Lower lobe of right lung (tissue), 2 donors: ENCODE measurements around the gene SCOC. TPM values are rescaled to one million over a fixed set of nuclear protein-coding genes. Genes with fewer than 3 reads are reported as not detected.
A peak's percentile ranks its signal among the peaks of the same experiment; 100 is the strongest.

Experiments used
- ATAC-seq, 2 donors: fragments of 200-7000 bp; cut with Tn5 transposase; one replicate each; pipeline ENCODE4 v1.9.1; 2020 to 2022; ENCODE audit warnings: mild to moderate bottlenecking in 2 of 2, moderate library complexity in 2 of 2
- DNase-seq: peaks from one replicate; pipeline ENCODE4 v3.0.0-alpha.2; 2020
- H3K27ac ChIP-seq: fragments of 200-600 bp; one replicate; pipeline ENCODE4 v1.8.0; 2022
- H3K27me3 ChIP-seq: fragments of 200-600 bp; one replicate; pipeline ENCODE4 v1.8.0; 2022; ENCODE audit warnings: low read depth
- H3K36me3 ChIP-seq: fragments of 200-600 bp; one replicate; pipeline ENCODE4 v1.8.0; 2022; ENCODE audit warnings: mild to moderate bottlenecking
- H3K4me1 ChIP-seq: fragments of 200-600 bp; one replicate; pipeline ENCODE4 v1.8.0; 2022
- H3K4me3 ChIP-seq: fragments of 200-600 bp; one replicate; pipeline ENCODE4 v1.8.0; 2022; ENCODE audit warnings: mild to moderate bottlenecking
- H3K9me3 ChIP-seq: fragments of 200-600 bp; one replicate; pipeline ENCODE4 v1.8.0; 2022
- CTCF ChIP-seq: fragments of 200-600 bp; IDR thresholded peaks from one replicate; pipeline ENCODE4 v1.8.0; 2022; ENCODE audit warnings: antibody characterized with exemption, mild to moderate bottlenecking
- intact Hi-C: fragments of 100-400 bp; cut with DNase I; formaldehyde crosslinking; loops from one replicate; pipeline ENCODE4 v1.11.0; 2022
- long read RNA-seq: library from polyadenylated mRNA; unstranded; transcript quantifications from one replicate; pipeline ENCODE4 v2.0.0, GENCODE V29; 2021
- total RNA-seq: library from RNA; stranded (reverse); fragmentation: NEBNext Ultra II Directional; extraction: Animal tissue kit (Norgen Biotek cat#: 25700); gene quantifications from one replicate; pipeline ENCODE4 v1.2.1, GENCODE V29; 2021
- donor health status: DM: no; HTN: yes; CAD: no; lungs with severe emphysema.

SCOC gene
- total RNA-seq = 38.4 TPM
- long read RNA-seq, transcript SCOC-203 (4 exons, 1,999 nt) = minor isoform, 5 of 98 reads
- long read RNA-seq, transcript SCOC-207 (3 exons, 1,838 nt) = minor isoform, 5 of 98 reads
- long read RNA-seq, transcript SCOC-211 (4 exons, 1,959 nt) = major isoform, 84 of 98 reads
- long read RNA-seq, partial matches to known transcripts = 1 of 98 reads
- long read RNA-seq, other reads (novel, unspliced or antisense) = 2 of 98 reads

DNA sequence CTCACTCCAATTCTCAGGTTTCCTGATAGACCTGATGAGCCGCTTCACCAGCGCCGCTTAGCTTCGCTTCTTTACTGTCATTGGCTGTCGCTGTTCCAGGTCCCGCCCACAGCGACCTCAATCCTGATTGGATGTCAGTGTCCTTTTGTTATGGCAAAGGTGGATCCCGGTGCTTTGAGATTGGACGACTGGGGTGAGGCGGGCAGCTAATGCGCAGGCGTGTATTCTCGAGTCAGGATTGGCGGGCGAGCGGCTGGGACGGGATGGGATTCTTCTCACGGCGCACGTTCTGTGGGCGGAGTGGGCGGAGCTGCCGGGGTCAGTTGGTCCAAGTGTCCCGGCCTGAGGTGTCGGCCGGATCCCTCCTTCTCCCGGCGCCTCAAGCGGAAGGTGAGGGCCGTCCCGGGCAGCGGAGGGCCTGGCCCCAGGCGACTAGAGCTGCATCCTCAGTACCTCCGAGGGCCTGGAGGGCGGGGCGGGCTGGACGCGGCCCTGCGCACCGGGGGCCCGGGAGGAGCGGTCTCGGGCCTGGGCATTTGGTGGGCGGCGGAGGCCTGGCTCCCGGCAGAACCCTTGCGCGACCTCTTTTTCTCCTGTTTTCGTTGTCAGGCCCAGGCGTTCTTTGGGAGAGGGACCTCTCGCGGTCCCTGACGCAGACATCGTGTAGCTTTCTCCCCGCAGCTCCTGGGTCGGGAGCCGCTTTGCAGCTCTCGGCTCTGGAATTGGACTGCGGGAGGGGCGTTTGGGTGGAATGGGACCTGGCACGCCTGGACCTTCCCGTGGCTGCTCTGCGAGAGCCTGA is at the start of gene SCOC:
TSS of gene SCOC (plus strand) at position 319 of the 802 bp plus-strand sequence. CDS start 5,525 bp downstream, outside the sequence.
- ATAC-seq (peak; percentile 99), DNase-seq (peak; percentile 99)
- Histone ChIP-seq H3K4me3 (peak within 1 kb of the TSS; percentile 91), H3K36me3 (no peaks in the 10 kb centered on the region), H3K4me1 (peaks cover 31% of the 10 kb centered on the region), H3K9me3 (no peaks in the 10 kb centered on the region), H3K27me3 (no peaks in the 10 kb centered on the region), H3K27ac (peak within 1 kb of the TSS; percentile 85)
- intact Hi-C loops = no loop called here
- no peak for TF ChIP-seq CTCF

GRCh38 chr4:140326395-140326993 is 47.0 kb upstream of the SCOC start:
- Histone ChIP-seq H3K36me3 (no peaks in the 10 kb centered on the region), H3K4me1 (no peaks in the 10 kb centered on the region), H3K4me3 (no peak overlapping the region), H3K9me3 (no peaks in the 10 kb centered on the region), H3K27me3 (no peaks in the 10 kb centered on the region), H3K27ac (no peak overlapping the region)
- ATAC-seq = peak; percentile 76 to 82
- intact Hi-C loops = no loop called here
- peak; percentile 64 for TF ChIP-seq CTCF
- no peak for DNase-seq

DNA sequence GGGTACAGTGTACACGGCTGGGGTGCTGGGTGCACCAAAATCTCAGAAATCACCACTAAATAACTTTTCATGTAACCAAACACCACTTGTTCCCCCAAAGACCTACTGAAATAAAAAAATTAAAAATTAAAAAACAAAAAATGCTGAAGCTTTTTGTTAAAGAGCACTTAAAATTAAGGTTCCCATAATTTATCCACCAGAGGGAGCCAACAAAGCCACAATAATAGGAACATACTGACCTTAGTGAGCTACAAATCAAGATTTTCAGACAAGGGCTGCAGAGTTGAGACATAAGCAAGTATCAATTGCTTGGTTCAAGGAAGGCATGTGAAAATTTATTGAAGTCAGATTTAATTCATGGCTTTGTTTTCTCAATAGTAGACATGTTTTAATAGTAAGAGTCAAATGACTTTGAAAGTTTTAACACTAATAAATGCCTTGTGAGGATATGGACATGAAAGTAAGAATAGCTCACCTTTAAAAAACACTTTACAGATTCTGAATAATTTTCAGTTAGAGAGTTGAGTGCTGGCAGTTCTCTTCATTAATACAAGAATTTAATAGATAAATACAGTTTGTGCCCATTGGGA is 43.0 kb upstream of the SCOC start:
- DNase-seq = no peak
- peak; percentile 52 for TF ChIP-seq CTCF
- H3K27me3 ChIP-seq = no peaks in the 10 kb centered on the region
- no peaks in the 10 kb centered on the region for H3K4me1 ChIP-seq
- intact Hi-C loops = no loop called here
- H3K27ac ChIP-seq = no peak overlapping the region
- peak in 1 of 2 donors; percentile 49 for ATAC-seq
- no peaks in the 10 kb centered on the region for H3K36me3 ChIP-seq
- H3K9me3 ChIP-seq = no peaks in the 10 kb centered on the region
- H3K4me3 ChIP-seq = no peak overlapping the region

DNA sequence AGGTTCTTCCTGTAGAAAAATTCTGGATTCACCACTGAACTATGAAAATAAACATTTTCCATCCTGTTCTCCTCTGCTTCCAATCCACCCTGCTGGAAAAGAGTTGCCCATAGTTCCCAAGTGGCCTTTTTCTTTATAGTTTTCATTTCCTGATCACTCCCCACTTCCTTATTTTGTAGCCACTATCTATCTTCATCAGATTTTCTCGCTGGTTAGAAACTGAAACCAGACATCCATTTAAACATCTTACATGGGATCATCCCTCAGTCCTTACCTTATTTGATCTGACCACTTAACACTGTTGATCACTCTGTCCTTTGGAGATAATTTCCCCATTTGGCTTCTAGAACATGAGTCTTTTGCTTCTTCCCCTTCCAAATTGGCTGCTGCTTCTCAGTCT is 42.2 kb upstream of the SCOC start:
- H3K4me3 ChIP-seq = no peak overlapping the region
- H3K36me3 ChIP-seq = no peaks in the 10 kb centered on the region
- no peak for ATAC-seq
- H3K27ac ChIP-seq = no peak overlapping the region
- H3K9me3 ChIP-seq = no peaks in the 10 kb centered on the region
- H3K4me1 ChIP-seq = no peaks in the 10 kb centered on the region
- H3K27me3 ChIP-seq = no peaks in the 10 kb centered on the region
- DNase-seq = no peak
- intact Hi-C loops = no loop called here
- TF ChIP-seq CTCF = no peak

DNA sequence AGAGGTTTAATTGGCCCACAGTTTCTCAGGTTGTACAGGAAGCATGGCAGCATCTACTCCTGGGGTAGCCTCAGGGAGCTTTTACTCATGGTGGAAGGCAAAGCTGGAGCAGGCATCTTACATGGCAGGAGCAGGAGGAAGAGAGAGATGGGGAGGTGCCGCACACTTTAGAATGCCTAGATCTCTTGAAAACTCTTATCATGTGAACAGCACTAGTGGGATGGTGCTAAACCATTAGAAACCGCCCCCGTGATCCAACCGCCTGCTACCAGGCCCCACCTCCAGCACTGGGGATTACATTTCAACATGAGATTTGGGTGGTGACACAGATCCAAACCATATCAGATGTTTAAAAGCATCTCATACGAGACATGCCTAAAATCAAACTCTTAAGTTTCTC is 41.6 kb upstream of the SCOC start:
- H3K27me3 ChIP-seq = no peaks in the 10 kb centered on the region
- no peak overlapping the region for H3K27ac ChIP-seq
- H3K36me3 ChIP-seq = no peaks in the 10 kb centered on the region
- no peaks in the 10 kb centered on the region for H3K9me3 ChIP-seq
- no peak for TF ChIP-seq CTCF
- H3K4me1 ChIP-seq = no peaks in the 10 kb centered on the region
- intact Hi-C loops = no loop called here
- no peak overlapping the region for H3K4me3 ChIP-seq
- ATAC-seq = no peak
- no peak for DNase-seq
